ENCODE measurements around the gene USP20. TPM values are rescaled to one million over a fixed set of nuclear protein-coding genes. Genes with fewer than 3 reads are reported as not detected.

USP20 gene
- total RNA-seq, 1 donor from 2014 or later = 52.3 TPM

DNA sequence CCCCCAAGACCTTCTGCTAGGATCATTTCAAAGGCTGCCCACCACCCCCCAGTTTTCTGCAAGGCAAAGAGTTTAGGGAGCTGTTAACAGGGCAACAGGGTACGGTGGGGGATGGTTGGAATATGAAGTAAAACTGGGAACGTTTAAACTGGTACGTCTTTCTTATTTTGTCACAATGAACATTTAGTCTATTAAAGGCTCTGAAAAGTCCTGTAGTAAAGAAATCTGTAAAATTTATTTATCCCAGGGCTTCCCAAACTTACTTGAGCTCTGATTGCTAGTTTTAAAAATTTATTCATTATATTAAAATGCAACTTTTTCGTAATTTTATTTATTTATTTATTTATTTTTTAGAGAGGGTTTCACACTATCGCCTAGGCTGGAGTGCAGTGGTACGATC lies 62.0 kb downstream of the USP20 start:
- H3K27me3 Mint-ChIP-seq (ENCODE audit: low read depth) = no peaks in the 10 kb centered on the region
- no peaks in the 10 kb centered on the region for H3K9me3 Mint-ChIP-seq
- H3K4me1 Mint-ChIP-seq (ENCODE audit: low read depth) = peaks cover 61% of the 10 kb centered on the region
- intact Hi-C loops (cut with micrococcal nuclease) = no loop called here
- H3K36me3 Mint-ChIP-seq (ENCODE audit: low read depth) = peaks cover 98% of the 10 kb centered on the region
- H3K4me3 Mint-ChIP-seq (ENCODE audit: low read depth) = peak overlapping the region; percentile 42
- DNase-seq (ENCODE audit: low spot score) = no peak
- peak overlapping the region; percentile 99 for H3K27ac Mint-ChIP-seq

DNA sequence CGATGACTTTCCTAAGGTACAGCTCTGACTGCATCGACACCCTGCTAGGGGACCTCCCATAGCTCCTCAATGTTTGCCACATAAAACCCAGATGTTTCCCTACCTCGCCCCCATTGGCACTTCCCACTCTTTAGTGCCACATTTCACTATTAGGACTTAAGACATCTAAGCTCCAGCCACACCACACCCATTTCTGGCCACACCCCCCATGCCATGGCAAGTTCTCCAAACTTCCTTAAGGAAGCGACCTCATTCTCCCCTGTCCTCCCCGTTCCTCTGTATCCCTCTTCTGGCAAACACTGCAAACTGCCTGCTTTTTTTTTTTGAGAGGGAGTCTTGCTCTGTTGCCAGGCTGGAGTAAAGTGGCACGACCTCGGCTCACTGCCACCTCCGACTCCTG lies 62.9 kb downstream of the USP20 start:
- no peak for DNase-seq (ENCODE audit: low spot score)
- H3K9me3 Mint-ChIP-seq = no peaks in the 10 kb centered on the region
- H3K36me3 Mint-ChIP-seq (ENCODE audit: low read depth) = peaks cover 98% of the 10 kb centered on the region
- H3K27me3 Mint-ChIP-seq (ENCODE audit: low read depth) = no peaks in the 10 kb centered on the region
- peak overlapping the region; percentile 41 for H3K27ac Mint-ChIP-seq
- peaks cover 58% of the 10 kb centered on the region for H3K4me1 Mint-ChIP-seq (ENCODE audit: low read depth)
- H3K4me3 Mint-ChIP-seq (ENCODE audit: low read depth) = no peak overlapping the region
- intact Hi-C loops (cut with micrococcal nuclease) = no loop called here

DNA sequence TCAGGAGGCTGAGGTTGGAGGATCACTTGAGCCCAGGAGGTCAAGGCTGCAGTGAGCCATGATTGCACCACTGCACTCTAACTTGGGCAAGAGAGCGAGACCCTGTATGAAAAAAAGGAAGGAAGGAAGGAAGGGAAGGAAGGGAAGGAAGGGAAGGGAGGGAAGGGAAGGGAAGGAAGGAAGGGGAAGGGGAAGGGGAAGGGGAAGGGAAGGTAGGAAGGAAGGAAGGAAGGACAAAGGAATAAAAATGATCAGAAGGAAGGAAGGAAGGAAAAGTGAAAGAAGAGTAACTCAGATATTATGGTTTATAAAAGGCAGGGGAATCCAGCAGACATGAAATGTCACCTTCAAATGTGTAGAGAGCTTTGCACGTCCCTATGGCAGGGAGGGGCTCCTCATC lies 64.4 kb downstream of the USP20 start:
- Mint-ChIP-seq H3K27ac (peak overlapping the region; percentile 87), H3K9me3 (no peaks in the 10 kb centered on the region)

DNA sequence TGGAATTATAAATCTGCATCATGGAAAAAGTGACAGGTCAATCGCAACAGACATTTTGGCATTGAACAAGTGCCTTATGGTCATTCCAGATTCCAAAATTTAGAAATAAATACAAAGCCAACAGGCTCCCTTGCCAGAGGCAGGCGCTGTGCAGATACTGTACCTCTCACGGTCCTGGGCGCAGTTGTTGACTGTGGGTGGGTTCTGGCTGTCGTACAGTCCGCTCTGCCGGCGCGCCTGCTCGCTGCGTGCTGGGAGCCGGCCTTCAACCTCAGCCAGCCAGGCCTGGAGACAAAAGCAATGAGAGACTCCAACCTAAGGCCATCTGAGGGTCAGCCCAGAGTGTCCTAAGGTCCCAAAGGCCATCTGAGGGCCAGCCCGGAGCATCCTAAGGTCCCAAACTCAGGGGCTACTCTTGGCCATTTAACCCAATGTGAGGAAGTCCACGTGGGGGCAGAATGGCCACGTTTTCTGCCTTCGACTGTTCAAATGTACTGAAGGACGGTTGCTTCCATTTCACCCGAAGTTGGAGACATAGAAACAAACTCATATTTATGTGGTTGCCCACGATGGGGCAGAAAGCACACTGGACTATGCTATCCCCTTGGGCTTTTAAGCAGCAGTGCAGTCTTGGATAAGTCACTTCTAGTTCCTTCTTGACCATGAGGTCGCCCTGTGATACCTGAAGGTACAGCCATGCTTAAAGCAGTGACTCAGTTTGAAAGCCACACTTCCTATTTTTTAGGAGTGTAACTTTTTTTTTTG lies 65.2 kb downstream of the USP20 start:
- Mint-ChIP-seq H3K27ac (peak overlapping the region; percentile 87), H3K27me3 (ENCODE audit: low read depth) (no peaks in the 10 kb centered on the region), H3K4me3 (ENCODE audit: low read depth) (no peak overlapping the region), H3K4me1 (ENCODE audit: low read depth) (peaks cover 49% of the 10 kb centered on the region), H3K9me3 (no peaks in the 10 kb centered on the region), H3K36me3 (ENCODE audit: low read depth) (peaks cover 98% of the 10 kb centered on the region)
- DNase-seq (ENCODE audit: low spot score) = no peak
- intact Hi-C loops (cut with micrococcal nuclease) = no loop called here

More for the DNA sequence above, 64.4 kb downstream of the USP20 start:
- peaks cover 98% of the 10 kb centered on the region for H3K36me3 Mint-ChIP-seq (ENCODE audit: low read depth)
- H3K27me3 Mint-ChIP-seq (ENCODE audit: low read depth) = no peaks in the 10 kb centered on the region
- H3K4me1 Mint-ChIP-seq (ENCODE audit: low read depth) = peaks cover 53% of the 10 kb centered on the region
- no peak overlapping the region for H3K4me3 Mint-ChIP-seq (ENCODE audit: low read depth)
- intact Hi-C loops (cut with micrococcal nuclease) = no loop called here
- no peak for DNase-seq (ENCODE audit: low spot score)

DNA sequence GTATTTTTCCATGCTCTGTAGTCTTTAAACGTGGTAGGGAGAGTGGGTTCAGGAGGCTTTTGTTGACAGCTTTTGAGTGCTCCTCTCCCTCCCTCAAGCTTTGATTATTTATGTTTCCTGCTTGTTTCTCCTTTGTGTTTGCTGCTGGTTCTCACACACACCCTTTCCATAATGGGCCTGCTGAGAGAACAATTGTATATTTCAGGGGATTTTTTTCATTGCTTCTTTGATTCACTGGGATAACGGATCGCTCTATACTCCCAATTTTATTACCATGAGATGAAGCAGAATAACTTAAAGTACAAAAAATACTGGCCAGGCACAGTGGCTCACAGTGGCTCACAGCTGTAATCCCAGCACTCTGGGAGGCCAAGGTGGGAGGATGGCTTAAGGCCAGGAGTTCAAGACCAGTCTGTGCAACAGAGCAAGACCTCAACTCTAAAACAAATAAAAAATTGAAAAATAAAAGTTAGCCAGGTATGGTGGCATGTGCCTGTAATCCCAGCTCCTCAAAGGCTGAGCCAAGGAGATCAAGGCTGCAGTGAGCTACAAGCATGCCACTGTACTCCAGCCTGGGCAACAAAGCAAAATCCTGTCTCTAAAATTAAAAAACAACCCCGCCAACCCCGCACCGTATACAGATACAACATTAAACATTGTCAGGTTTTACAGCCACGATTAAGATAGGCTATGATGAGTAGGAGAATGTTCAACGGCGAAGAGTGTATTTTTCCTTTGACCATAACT lies 66.9 kb downstream of the USP20 start:
- Mint-ChIP-seq H3K4me3 (ENCODE audit: low read depth) (no peak overlapping the region), H3K36me3 (ENCODE audit: low read depth) (peaks cover 95% of the 10 kb centered on the region), H3K9me3 (no peaks in the 10 kb centered on the region), H3K27ac (peak overlapping the region; percentile 87), H3K27me3 (ENCODE audit: low read depth) (no peaks in the 10 kb centered on the region), H3K4me1 (ENCODE audit: low read depth) (peaks cover 42% of the 10 kb centered on the region)
- intact Hi-C loops (cut with micrococcal nuclease) = no loop called here
- no peak for DNase-seq (ENCODE audit: low spot score)

DNA sequence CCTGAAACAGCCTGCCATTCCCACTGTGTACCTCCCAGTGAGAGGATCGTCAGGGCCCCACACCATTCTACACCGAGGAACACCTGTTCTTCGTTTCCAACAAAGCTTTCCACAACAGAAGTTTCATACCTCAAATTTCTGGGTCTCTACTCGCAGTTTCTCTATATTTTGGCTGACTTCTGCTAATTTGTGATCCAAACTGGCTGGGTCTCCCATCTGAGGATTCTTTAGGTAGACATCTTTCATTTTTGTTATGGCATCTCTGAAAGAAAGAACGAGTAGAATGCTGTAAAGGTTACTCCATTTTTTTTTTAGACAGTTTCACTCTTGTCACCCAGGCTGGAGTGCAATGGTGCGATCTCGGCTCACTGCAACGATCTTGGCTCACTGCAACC lies 67.5 kb downstream of the USP20 start:
- intact Hi-C loops (cut with micrococcal nuclease) = no loop called here
- Mint-ChIP-seq H3K4me1 (ENCODE audit: low read depth) (peaks cover 41% of the 10 kb centered on the region), H3K36me3 (ENCODE audit: low read depth) (peaks cover 95% of the 10 kb centered on the region), H3K27me3 (ENCODE audit: low read depth) (no peaks in the 10 kb centered on the region), H3K27ac (no peak overlapping the region), H3K4me3 (ENCODE audit: low read depth) (no peak overlapping the region), H3K9me3 (no peaks in the 10 kb centered on the region)
- DNase-seq (ENCODE audit: low spot score) = no peak

DNA sequence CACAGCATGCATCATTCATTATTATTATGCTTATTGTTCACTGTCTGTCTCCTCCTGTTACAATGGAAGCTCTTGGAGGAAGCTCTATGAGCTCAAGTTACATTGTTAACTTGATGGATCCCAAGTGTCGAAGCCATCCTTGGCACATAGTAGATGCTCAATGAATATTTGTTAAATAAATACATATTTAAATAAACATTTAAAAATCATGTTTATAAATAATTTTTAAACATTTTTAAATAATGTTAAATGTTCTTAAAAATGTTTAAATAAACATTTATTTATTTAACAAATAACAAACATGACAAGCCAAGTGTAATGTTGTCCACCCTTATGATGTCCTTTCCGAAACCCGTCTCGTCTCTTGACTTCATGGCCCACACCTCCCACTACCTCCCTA lies 69.5 kb downstream of the USP20 start:
- intact Hi-C loops (cut with micrococcal nuclease) = no loop called here
- Mint-ChIP-seq H3K4me1 (ENCODE audit: low read depth) (peaks cover 41% of the 10 kb centered on the region), H3K27me3 (ENCODE audit: low read depth) (no peaks in the 10 kb centered on the region), H3K27ac (peak overlapping the region; percentile 10), H3K4me3 (ENCODE audit: low read depth) (no peak overlapping the region), H3K9me3 (no peaks in the 10 kb centered on the region), H3K36me3 (ENCODE audit: low read depth) (peaks cover 89% of the 10 kb centered on the region)
- DNase-seq (ENCODE audit: low spot score) = no peak

DNA sequence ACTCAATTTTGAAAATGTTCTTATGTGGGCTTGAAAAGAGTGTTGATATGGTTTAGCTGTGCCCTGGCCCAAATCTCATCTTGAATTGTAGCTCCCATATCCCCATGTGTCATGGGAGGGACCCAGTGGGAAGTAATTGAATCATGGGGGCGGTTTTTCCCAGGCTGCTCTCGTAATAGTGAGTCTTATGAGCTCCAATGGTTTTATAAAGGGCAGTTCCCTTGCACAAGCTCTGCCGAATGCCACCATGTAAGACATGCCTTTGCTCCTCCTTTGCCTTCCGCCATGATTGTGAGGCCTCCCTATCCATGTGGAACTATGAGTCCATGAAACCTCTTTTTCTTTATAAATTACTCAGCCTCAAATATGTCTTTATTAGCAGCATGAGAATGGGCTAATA lies 71.0 kb downstream of the USP20 start:
- intact Hi-C loops (cut with micrococcal nuclease) = no loop called here
- no peak for DNase-seq (ENCODE audit: low spot score)
- H3K27ac Mint-ChIP-seq = peak overlapping the region; percentile 12
- peaks cover 44% of the 10 kb centered on the region for H3K4me1 Mint-ChIP-seq (ENCODE audit: low read depth)
- no peak overlapping the region for H3K4me3 Mint-ChIP-seq (ENCODE audit: low read depth)
- peaks cover 87% of the 10 kb centered on the region for H3K36me3 Mint-ChIP-seq (ENCODE audit: low read depth)
- no peaks in the 10 kb centered on the region for H3K9me3 Mint-ChIP-seq
- H3K27me3 Mint-ChIP-seq (ENCODE audit: low read depth) = no peaks in the 10 kb centered on the region

DNA sequence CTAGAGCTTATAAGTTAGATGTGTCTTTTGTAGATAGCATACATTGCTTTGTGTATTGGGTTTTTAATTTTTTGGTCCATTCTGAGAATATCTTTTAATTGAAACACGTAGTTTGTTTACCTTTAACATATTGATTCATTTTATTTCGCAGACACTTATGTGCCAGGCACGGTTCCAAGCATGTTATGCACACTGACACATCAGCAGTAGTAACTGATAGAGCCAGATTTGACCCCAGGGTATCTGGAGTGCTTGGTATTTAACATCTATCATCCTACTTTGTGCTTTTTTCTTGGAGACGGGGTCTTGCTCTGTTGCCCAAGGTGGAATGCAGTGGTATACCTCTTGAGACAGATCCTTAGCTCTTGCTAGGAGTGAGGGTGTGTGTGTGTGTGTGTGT lies 71.9 kb downstream of the USP20 start:
- Mint-ChIP-seq H3K27ac (peak overlapping the region; percentile 50), H3K9me3 (no peaks in the 10 kb centered on the region), H3K4me3 (ENCODE audit: low read depth) (no peak overlapping the region), H3K4me1 (ENCODE audit: low read depth) (peaks cover 39% of the 10 kb centered on the region), H3K27me3 (ENCODE audit: low read depth) (no peaks in the 10 kb centered on the region), H3K36me3 (ENCODE audit: low read depth) (peaks cover 79% of the 10 kb centered on the region)
- no peak for DNase-seq (ENCODE audit: low spot score)
- intact Hi-C loops (cut with micrococcal nuclease) = no loop called here

DNA sequence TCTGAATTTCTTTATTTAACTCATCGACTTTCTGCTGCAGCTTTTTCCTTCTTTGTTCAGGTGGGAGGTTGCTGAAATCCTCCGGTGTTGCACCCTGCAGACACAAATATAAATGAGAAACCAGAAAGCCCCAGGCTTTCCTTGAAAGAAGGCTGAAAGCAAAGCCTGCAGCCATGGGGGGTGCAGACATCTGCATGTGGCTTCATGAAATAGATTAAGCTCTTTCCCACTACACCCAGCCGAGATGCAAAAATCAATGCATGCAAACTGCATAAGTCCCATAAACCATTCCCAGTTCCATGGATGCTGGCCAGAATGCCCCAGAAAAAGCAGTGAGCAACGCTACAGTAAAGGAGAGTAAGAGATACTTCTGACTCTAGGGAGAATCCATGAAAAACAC lies 73.6 kb downstream of the USP20 start:
- Mint-ChIP-seq H3K27ac (no peak overlapping the region), H3K9me3 (no peaks in the 10 kb centered on the region), H3K4me3 (ENCODE audit: low read depth) (no peak overlapping the region), H3K27me3 (ENCODE audit: low read depth) (no peaks in the 10 kb centered on the region), H3K36me3 (ENCODE audit: low read depth) (peaks cover 69% of the 10 kb centered on the region), H3K4me1 (ENCODE audit: low read depth) (peaks cover 36% of the 10 kb centered on the region)
- no peak for DNase-seq (ENCODE audit: low spot score)
- intact Hi-C loops (cut with micrococcal nuclease) = no loop called here

DNA sequence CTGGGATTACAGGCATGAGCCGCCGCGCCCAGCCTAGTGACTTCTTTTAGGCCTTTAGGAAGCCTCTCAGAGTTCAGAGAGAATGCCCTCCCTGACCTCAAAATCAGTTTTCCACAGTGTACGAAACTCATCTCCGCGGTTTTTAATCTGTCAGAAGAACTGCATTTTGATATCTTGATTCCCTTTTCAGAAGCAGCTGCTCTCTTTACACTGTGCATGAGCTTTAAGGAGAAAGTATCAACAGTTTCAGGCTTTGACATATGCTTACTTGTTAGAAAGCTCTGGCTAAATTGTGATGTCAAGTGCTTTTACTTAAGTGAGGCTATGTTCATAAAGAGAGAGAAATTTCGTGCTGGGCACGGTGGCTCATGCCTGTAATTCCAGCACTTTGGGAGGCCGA lies 74.6 kb downstream of the USP20 start:
- Mint-ChIP-seq H3K4me1 (ENCODE audit: low read depth) (peaks cover 32% of the 10 kb centered on the region), H3K9me3 (no peaks in the 10 kb centered on the region), H3K4me3 (ENCODE audit: low read depth) (no peak overlapping the region), H3K36me3 (ENCODE audit: low read depth) (peaks cover 63% of the 10 kb centered on the region), H3K27me3 (ENCODE audit: low read depth) (no peaks in the 10 kb centered on the region), H3K27ac (no peak overlapping the region)
- no peak for DNase-seq (ENCODE audit: low spot score)
- intact Hi-C loops (cut with micrococcal nuclease) = loop anchor here (2.0 kb wide), 1 partner anchor 15 kb away; no protein-coding TSS in a partner anchor

DNA sequence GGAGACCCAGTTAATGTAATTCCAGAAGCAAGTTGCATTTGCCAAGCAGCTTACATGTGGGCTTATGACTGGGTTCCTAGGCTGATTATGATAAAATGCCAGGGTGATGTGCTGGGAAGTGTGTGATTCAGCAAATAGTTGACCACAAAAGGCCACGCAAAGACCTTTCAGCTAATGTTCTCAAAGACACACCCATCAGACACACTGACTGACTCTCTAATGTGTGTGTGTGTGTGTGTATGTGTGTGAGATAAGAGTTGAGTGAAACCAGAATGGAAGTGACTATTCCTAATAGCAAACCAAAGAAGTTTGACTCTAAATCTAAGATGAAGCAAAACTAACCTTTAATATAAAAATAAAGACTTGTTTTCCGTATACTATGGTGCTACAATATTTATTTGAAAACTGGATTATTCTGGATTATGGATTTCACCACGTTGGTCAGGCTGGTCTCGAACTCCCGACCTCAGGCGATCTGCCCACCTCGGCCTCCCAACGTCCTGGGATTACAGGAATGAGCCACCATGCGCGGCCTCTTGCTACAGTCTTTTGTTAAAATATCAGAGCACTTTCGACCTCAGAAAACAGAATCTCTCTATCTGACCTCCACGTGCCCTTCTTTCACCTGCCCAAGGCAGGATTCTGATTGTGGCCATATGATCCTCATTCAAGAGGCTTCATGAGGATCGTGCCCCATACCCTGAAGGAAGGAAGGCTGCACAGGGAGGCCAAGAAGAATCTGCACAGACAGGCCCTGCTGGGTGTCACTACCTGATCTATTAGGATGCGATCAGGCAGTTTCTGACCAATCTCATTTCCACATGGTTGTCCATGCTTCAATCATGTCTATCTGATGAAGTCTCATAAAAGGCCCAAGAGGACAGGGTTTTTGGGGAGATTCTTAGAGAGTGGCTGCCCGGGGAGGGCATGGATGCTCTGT lies 75.6 kb downstream of the USP20 start:
- H3K4me1 Mint-ChIP-seq (ENCODE audit: low read depth) = peaks cover 31% of the 10 kb centered on the region
- peak overlapping the region; percentile 51 for H3K27ac Mint-ChIP-seq
- no peaks in the 10 kb centered on the region for H3K9me3 Mint-ChIP-seq
- no peak overlapping the region for H3K4me3 Mint-ChIP-seq (ENCODE audit: low read depth)
- H3K36me3 Mint-ChIP-seq (ENCODE audit: low read depth) = peaks cover 58% of the 10 kb centered on the region
- DNase-seq (ENCODE audit: low spot score) = no peak
- intact Hi-C loops (cut with micrococcal nuclease) = loop anchor here (2.0 kb wide), 1 partner anchor 16 kb away; no protein-coding TSS in a partner anchor
- H3K27me3 Mint-ChIP-seq (ENCODE audit: low read depth) = no peaks in the 10 kb centered on the region

Measured in activated T-helper 2 cell treated with anti-CD3 and anti-CD28 coated beads, Interferon-gamma antibody, Interleukin-2, Interleukin-4, amounts not matched to agents 10 μg/mL and 5 μg/mL and 100 μg/mL, durations not matched to agents 14 hours and 24 hours and 36 hours (primary cell).